GM10266 (cell line): ENCODE data around the gene ICA1.

Experiments
- DNase-seq: peaks from one replicate; pipeline ENCODE4 v3.0.0; 2012; ENCODE audit errors: extremely low spot score
- CTCF ChIP-seq: IDR thresholded peaks from 2 replicates; pipeline ENCODE4 v1.5.1; 2012; ENCODE audit warnings: mild to moderate bottlenecking, low read depth; ENCODE audit not compliant: control insufficient read depth, insufficient read depth; ENCODE audit errors: missing control alignments

The ICA1 gene

GRCh38 chr7:8178353-8178752 lies 83.6 kb downstream of the ICA1 start:
- peak; percentile 25 for DNase-seq
- no peak for TF ChIP-seq CTCF

DNA sequence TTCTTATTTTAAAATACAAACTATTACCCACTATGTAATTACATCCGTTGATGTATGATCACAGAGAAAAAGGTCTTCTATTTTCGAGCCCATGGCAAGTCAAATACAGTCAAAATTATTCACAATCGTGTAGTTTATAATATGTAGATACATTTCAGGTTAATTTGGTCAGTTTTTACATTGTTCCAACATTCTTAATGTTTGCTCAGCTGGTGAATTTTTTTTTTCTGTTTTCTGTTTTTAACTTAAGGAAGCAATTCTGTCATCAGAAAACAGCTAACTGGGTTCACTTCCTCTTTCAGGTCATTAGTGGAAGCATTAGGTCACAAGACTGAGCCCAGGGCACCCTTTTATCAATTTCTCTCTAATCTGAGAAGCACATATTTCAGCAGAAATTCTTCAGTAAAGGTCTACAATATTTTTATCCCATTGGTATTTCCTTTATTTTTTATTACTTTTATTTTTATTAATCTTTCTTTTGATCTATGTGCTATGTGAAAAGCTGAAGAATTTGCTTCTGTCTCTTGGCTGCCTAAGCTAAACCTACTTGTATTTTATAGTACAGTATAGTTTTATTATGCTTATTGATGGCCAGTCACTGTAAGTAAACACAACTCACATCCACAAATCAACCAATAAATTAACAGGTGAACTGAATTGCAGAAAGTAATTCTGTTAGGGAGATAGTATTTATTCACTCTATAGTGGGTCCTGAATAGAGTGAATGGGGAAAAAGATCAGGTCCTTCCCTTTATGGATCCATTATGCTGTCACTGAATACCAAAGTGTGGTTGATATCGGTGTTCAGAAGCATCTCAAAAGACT lies 84.6 kb downstream of the ICA1 start:
- peak; percentile 21 for DNase-seq
- TF ChIP-seq CTCF: no peak

- DNase-seq: peak; percentile 46
- no peak for TF ChIP-seq CTCF
Observed at GRCh38 chr7:8176370-8177081, 85.4 kb downstream of the ICA1 start.

GRCh38 chr7:8175929-8176369 lies 86.0 kb downstream of the ICA1 start:
- no peak for TF ChIP-seq CTCF
- no peak for DNase-seq

DNA sequence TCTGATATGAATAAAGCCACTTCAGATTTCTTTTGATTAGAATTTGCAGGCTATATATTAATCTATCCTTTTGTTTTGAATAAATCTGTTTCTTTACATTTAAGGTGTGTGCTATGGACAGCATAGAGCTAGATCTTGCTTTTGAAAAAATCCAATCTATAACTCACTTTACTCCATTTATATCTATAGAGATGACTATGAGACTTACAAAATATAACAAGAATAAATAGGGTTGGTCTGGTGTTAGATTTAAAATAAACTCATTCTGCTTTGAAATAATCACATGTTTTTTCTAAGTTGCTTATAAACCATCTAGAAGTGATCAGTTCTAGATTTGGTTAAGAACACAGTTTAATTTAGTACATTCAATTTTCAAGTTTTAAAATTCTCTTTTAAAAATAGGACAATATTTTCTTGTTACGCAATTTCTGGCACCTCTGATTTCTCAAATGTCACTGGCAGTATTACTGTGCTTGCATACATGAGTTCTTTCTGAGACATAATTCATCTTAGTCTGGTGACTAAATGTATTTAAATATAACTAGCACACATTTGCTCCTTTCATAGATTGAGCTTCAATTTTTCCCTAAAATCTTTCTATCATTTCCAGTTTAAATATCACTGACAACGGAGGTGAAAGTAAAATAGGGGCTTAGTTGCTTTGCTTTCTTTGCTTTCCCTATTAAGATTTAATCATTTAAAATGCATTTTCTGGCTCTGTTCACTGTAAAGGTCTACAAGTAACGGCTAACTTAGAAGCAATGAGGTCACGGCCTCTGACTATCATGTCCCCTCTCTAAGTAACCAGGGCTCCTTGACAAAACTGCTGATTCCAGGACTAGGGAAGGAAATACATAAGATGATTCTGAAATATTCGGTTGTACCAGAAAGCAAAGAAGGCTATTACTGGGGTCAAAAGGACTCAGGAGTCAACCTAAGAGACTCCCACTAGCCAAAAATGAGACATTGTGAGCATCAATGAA lies 89.3 kb downstream of the ICA1 start:
- no peak for DNase-seq
- no peak for TF ChIP-seq CTCF

DNA sequence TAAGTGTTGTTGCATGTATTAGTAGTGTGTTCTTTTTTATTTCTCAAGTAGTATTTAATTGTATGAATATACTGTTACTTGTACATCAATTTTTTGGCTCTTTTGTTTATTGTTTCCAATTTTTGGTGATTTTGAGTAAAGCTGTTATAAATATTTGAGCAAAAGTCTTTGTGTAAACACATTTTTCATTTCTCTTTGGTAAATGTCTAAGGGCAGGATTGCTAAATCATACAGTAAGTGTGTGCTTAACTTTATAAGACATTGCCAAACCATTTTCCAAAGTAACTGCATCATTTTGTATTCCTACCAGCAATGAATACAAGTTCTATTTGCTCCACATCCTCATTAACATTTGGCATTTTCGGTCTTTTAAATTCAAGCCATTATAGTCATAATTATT lies 92.8 kb downstream of the ICA1 start:
- no peak for TF ChIP-seq CTCF
- DNase-seq: no peak
